Stomach smooth muscle (tissue), 2 donors: ENCODE results near the gene WSCD1.

Source experiments
- H3K27ac ChIP-seq: one replicate; pipeline ENCODE4 v1.7.0; 2013; ENCODE audit warnings: mild to moderate bottlenecking, low read length, inconsistent platforms
- H3K27me3 ChIP-seq, 2 donors: one replicate each; pipeline ENCODE4 v1.7.0; 2013; ENCODE audit warnings: low read length in 2 of 2; ENCODE audit not compliant: insufficient read depth in 2 of 2, control insufficient read depth in 1 of 2
- H3K36me3 ChIP-seq, 2 donors: one replicate each; pipeline ENCODE4 v1.7.0; 2013; ENCODE audit warnings: low read length in 2 of 2; ENCODE audit not compliant: control insufficient read depth in 2 of 2, insufficient read depth in 2 of 2
- H3K4me1 ChIP-seq: one replicate; pipeline ENCODE4 v1.7.0; 2013; ENCODE audit warnings: low read length; ENCODE audit not compliant: control insufficient read depth, insufficient read depth
- H3K4me3 ChIP-seq, 2 donors: one replicate each; pipeline ENCODE4 v1.7.0; 2013; ENCODE audit warnings: low read length in 2 of 2
- H3K9ac ChIP-seq, 2 donors: one replicate each; pipeline ENCODE4 v1.7.0; 2013; ENCODE audit warnings: low read length in 2 of 2, mild to moderate bottlenecking in 1 of 2
- H3K9me3 ChIP-seq, 2 donors: one replicate each; pipeline ENCODE4 v1.7.0; 2013; ENCODE audit warnings: low read length in 2 of 2; ENCODE audit not compliant: control insufficient read depth in 2 of 2
- donor health status: healthy.
- donor health status: Pancreatic carcinoma.

The WSCD1 gene

GRCh38 chr17:6105649-6106007 is 35.4 kb downstream of the WSCD1 start:
- H3K9me3 ChIP-seq, result peaks cover 3 to 4% of the 10 kb centered on the region in 2 donors

GRCh38 chr17:6106212-6106611 is 36.0 kb downstream of the WSCD1 start:
- Histone ChIP-seq H3K4me3 (no peak overlapping the region), H3K4me1 (no peaks in the 10 kb centered on the region), H3K27me3 (peaks cover 0 to 2% of the 10 kb centered on the region in 2 donors)

More at GRCh38 chr17:6105649-6106007, 35.4 kb downstream of the WSCD1 start:
- no peak overlapping the region for H3K27ac ChIP-seq
- H3K4me3 ChIP-seq, result no peak overlapping the region
- H3K27me3 ChIP-seq, result peaks cover 0 to 2% of the 10 kb centered on the region in 2 donors
- H3K36me3 ChIP-seq, result no peaks in the 10 kb centered on the region
- H3K4me1 ChIP-seq, result no peaks in the 10 kb centered on the region
- H3K9ac ChIP-seq, result no peak overlapping the region

GRCh38 chr17:6107791-6108190 is 37.6 kb downstream of the WSCD1 start:
- Histone ChIP-seq H3K9me3 (peaks cover 3 to 4% of the 10 kb centered on the region in 2 donors), H3K27me3 (peaks cover 0 to 2% of the 10 kb centered on the region in 2 donors), H3K36me3 (no peaks in the 10 kb centered on the region), H3K27ac (no peak overlapping the region), H3K4me3 (no peak overlapping the region), H3K4me1 (no peaks in the 10 kb centered on the region), H3K9ac (no peak overlapping the region)

More at GRCh38 chr17:6106212-6106611, 36.0 kb downstream of the WSCD1 start:
- Histone ChIP-seq H3K27ac (no peak overlapping the region), H3K9me3 (peaks cover 3 to 4% of the 10 kb centered on the region in 2 donors), H3K9ac (no peak overlapping the region), H3K36me3 (no peaks in the 10 kb centered on the region)

GRCh38 chr17:6108382-6108781 is 38.2 kb downstream of the WSCD1 start:
- Histone ChIP-seq H3K9me3 (peaks cover 3 to 4% of the 10 kb centered on the region in 2 donors), H3K4me1 (no peaks in the 10 kb centered on the region), H3K36me3 (no peaks in the 10 kb centered on the region), H3K4me3 (no peak overlapping the region), H3K27me3 (peaks cover 0 to 2% of the 10 kb centered on the region in 2 donors), H3K27ac (no peak overlapping the region), H3K9ac (no peak overlapping the region)

GRCh38 chr17:6108987-6109386 is 38.8 kb downstream of the WSCD1 start:
- Histone ChIP-seq H3K36me3 (no peaks in the 10 kb centered on the region), H3K27me3 (peaks cover 0 to 2% of the 10 kb centered on the region in 2 donors), H3K27ac (no peak overlapping the region), H3K4me3 (no peak overlapping the region), H3K9ac (no peak overlapping the region), H3K4me1 (no peaks in the 10 kb centered on the region), H3K9me3 (peaks cover 3 to 4% of the 10 kb centered on the region in 2 donors)

- Histone ChIP-seq H3K27me3 (peaks cover 0 to 2% of the 10 kb centered on the region in 2 donors), H3K36me3 (no peaks in the 10 kb centered on the region), H3K9ac (no peak overlapping the region), H3K4me3 (no peak overlapping the region), H3K27ac (no peak overlapping the region), H3K9me3 (peaks cover 3 to 4% of the 10 kb centered on the region in 2 donors), H3K4me1 (no peaks in the 10 kb centered on the region)
Observed at GRCh38 chr17:6109536-6109935, 39.4 kb downstream of the WSCD1 start.

- Histone ChIP-seq H3K9ac (no peak overlapping the region), H3K36me3 (no peaks in the 10 kb centered on the region), H3K4me1 (no peaks in the 10 kb centered on the region), H3K4me3 (no peak overlapping the region), H3K27me3 (no peaks in the 10 kb centered on the region), H3K9me3 (peaks cover 3 to 4% of the 10 kb centered on the region in 2 donors), H3K27ac (no peak overlapping the region)
Observed at GRCh38 chr17:6110088-6110487, 39.9 kb downstream of the WSCD1 start.

- Histone ChIP-seq H3K27ac (no peak overlapping the region), H3K36me3 (no peaks in the 10 kb centered on the region), H3K27me3 (no peaks in the 10 kb centered on the region), H3K9ac (no peak overlapping the region), H3K4me1 (no peaks in the 10 kb centered on the region), H3K9me3 (peaks cover 3 to 4% of the 10 kb centered on the region in 2 donors), H3K4me3 (no peak overlapping the region)
Observed at GRCh38 chr17:6110592-6110991, 40.4 kb downstream of the WSCD1 start.

- Histone ChIP-seq H3K9me3 (peaks cover 4 to 5% of the 10 kb centered on the region in 2 donors), H3K36me3 (no peaks in the 10 kb centered on the region), H3K27ac (no peak overlapping the region), H3K4me3 (no peak overlapping the region), H3K4me1 (no peaks in the 10 kb centered on the region), H3K27me3 (no peaks in the 10 kb centered on the region), H3K9ac (no peak overlapping the region)
Observed at GRCh38 chr17:6120351-6120750, 50.2 kb downstream of the WSCD1 start.

- Histone ChIP-seq H3K27me3 (peaks cover 0 to 2% of the 10 kb centered on the region in 2 donors), H3K4me1 (no peaks in the 10 kb centered on the region), H3K4me3 (no peak overlapping the region), H3K27ac (no peak overlapping the region), H3K9me3 (peaks cover 4 to 9% of the 10 kb centered on the region in 2 donors), H3K36me3 (no peaks in the 10 kb centered on the region), H3K9ac (no peak overlapping the region)
Observed at GRCh38 chr17:6124856-6125255, 54.7 kb downstream of the WSCD1 start.

- H3K4me3 ChIP-seq, result no peak overlapping the region
- H3K4me1 ChIP-seq, result no peaks in the 10 kb centered on the region
- no peak overlapping the region for H3K9ac ChIP-seq
- H3K36me3 ChIP-seq, result no peaks in the 10 kb centered on the region
- peaks cover 0 to 2% of the 10 kb centered on the region in 2 donors for H3K27me3 ChIP-seq
- H3K27ac ChIP-seq, result no peak overlapping the region
- peaks cover 4 to 9% of the 10 kb centered on the region in 2 donors for H3K9me3 ChIP-seq
Observed at GRCh38 chr17:6126768-6127167, 56.6 kb downstream of the WSCD1 start.
